ENCODE data around the gene SLC38A10. TPM values are rescaled to one million over a fixed set of nuclear protein-coding genes. Genes with fewer than 3 reads are reported as not detected.

SLC38A10 gene
- total RNA-seq, 1 donor from 2014 or later, result 116 TPM

DNA sequence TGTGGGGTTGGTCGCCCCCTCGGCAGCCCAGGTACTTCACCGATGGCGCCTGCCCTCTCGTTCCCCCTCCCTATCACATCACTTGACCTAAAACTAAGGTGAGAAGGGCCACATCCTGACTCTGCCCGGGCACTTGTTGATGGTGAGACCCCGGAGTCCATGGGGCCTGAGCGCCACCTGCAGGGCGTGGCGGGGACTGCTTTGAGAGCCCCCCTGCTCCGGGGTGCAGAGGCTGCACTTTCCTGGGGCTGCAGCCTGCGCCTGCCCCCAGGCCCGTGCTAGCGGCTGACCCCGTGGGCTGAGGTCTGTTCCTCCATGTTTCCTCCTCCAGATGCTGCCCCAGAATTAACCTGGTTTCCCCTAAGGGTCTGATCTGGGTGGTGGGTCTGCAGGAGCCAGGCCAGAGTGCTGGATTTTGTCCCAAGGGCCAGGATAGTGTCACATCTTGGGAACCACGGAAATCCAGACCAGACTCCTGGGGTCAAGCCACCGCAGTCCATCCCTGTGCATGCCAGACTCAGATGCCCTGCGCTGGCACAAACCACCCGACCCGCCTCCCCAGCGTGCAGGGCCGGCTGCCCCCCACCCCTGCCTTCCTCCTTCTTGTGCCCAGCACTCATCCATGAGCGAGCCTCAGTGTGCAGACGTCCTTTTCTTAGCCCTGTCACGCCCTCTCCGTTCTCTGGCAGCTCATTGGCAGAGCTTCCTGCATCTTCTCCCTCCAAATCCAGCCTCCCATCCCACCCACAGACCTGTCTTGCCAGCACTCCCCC lies 53.3 kb downstream of the SLC38A10 start:
- Mint-ChIP-seq H3K27ac (ENCODE audit: unreplicated experiment) (peak overlapping the region; percentile 54), H3K27me3 (ENCODE audit: low read depth) (no peaks in the 10 kb centered on the region), H3K4me3 (ENCODE audit: unreplicated experiment) (no peak overlapping the region), H3K36me3 (ENCODE audit: low read depth) (peaks cover 1% of the 10 kb centered on the region), H3K4me1 (ENCODE audit: low read depth) (peaks cover 29% of the 10 kb centered on the region), H3K9me3 (ENCODE audit: low read depth) (no peaks in the 10 kb centered on the region)
- TF ChIP-seq, protein P1, sequence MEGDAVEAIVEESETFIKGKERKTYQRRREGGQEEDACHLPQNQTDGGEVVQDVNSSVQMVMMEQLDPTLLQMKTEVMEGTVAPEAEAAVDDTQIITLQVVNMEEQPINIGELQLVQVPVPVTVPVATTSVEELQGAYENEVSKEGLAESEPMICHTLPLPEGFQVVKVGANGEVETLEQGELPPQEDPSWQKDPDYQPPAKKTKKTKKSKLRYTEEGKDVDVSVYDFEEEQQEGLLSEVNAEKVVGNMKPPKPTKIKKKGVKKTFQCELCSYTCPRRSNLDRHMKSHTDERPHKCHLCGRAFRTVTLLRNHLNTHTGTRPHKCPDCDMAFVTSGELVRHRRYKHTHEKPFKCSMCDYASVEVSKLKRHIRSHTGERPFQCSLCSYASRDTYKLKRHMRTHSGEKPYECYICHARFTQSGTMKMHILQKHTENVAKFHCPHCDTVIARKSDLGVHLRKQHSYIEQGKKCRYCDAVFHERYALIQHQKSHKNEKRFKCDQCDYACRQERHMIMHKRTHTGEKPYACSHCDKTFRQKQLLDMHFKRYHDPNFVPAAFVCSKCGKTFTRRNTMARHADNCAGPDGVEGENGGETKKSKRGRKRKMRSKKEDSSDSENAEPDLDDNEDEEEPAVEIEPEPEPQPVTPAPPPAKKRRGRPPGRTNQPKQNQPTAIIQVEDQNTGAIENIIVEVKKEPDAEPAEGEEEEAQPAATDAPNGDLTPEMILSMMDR (IDR thresholded peaks at IDR 0.05), result peak; percentile 82
- DNase-seq (ENCODE audit: low spot score), result no peak

DNA sequence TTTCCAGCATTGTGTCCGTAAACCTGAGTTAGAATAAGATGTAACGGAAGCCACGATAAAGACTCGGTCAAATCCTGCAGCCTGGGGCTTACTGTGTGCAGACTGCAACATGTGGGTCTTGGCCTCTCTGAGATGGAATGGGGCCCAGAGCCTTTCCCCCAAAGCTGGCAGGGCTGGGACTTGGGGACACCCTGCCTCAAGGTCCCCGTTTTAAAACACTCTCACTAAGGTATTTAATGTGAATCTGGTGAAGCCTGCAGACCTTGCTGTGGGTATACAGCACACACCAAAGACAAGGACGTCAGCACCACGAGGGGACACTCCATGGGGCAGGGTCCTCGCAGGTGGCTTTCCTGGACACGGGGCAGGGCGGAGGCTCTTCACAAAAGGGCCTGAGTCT lies 53.9 kb downstream of the SLC38A10 start:
- Mint-ChIP-seq H3K27ac (ENCODE audit: unreplicated experiment) (no peak overlapping the region), H3K4me1 (ENCODE audit: low read depth) (peaks cover 29% of the 10 kb centered on the region), H3K36me3 (ENCODE audit: low read depth) (peaks cover 1% of the 10 kb centered on the region), H3K4me3 (ENCODE audit: unreplicated experiment) (no peak overlapping the region), H3K27me3 (ENCODE audit: low read depth) (no peaks in the 10 kb centered on the region), H3K9me3 (ENCODE audit: low read depth) (no peaks in the 10 kb centered on the region)
- DNase-seq (ENCODE audit: low spot score), result no peak
- TF ChIP-seq, protein P1 (IDR thresholded peaks at IDR 0.05), result no peak

DNA sequence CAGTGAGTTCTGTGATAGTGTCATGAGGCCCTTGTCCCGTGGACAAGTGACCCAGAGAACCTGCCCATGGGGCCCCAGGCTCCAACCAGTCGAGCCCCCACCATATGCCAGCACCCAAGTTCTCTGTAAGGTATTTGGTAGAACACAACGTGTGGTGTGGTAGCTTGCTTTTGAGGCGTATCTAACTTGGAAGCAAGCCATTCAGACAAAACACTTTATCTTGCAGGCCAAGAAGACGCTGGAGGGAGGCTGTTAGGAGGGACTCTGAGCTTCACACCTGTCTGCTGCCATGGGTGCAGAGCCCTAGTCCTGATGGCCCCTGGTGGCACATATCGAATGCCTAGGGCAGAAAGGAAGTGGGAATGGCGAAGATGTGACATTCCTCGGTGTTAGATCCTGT lies 54.3 kb downstream of the SLC38A10 start:
- H3K27ac Mint-ChIP-seq (ENCODE audit: unreplicated experiment), result no peak overlapping the region

DNA sequence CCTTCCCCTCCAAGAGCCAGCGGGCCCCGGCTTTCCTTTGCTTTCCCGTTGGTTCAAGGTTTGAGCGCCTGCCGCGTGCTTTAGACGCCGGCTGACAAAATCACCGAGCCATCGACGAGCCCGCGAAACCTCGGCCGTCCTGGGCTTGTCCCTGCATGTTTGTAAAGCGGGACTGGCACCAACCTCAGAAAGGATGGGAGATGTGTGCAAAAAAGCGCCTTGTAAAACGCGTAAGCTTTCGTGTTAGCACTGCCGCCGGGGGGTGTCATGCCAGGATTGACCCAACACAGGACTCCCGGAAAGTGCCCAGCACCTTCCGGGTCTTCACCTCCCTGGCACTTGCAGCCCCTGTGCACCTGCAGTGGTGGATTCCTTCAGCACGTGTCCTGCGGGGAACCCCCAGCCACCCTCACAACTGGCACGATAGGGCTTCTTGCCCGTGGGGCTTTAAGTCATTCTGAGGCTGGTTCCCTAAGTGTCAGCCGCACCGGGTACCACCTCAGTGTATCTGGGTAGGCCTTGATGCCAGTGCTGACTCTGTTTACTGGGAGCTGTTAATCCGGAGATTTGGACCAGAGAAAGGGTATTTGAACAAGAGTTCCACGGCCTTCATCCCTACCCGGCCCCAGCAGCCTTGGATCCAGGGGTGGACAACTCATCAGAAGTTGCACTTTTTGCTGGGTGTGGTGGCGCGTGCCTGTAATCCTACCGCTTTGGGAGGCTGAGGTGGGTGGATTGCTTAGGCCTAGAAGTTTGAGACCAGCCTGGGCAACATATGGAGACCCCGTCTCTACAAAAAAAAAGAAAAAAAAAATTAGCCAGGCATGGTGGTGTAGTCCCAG lies 55.2 kb downstream of the SLC38A10 start:
- TF ChIP-seq, protein P1 (IDR thresholded peaks at IDR 0.05), result no peak
- peak overlapping the region; percentile 96 for H3K27ac Mint-ChIP-seq (ENCODE audit: unreplicated experiment)
- peaks cover 1% of the 10 kb centered on the region for H3K36me3 Mint-ChIP-seq (ENCODE audit: low read depth)
- H3K27me3 Mint-ChIP-seq (ENCODE audit: low read depth), result no peaks in the 10 kb centered on the region
- H3K4me3 Mint-ChIP-seq (ENCODE audit: unreplicated experiment), result peak overlapping the region; percentile 91
- H3K4me1 Mint-ChIP-seq (ENCODE audit: low read depth), result peaks cover 28% of the 10 kb centered on the region
- no peak for DNase-seq (ENCODE audit: low spot score)
- no peaks in the 10 kb centered on the region for H3K9me3 Mint-ChIP-seq (ENCODE audit: low read depth)

More for the DNA sequence above, 54.3 kb downstream of the SLC38A10 start:
- TF ChIP-seq, protein P1 (IDR thresholded peaks at IDR 0.05), result no peak
- H3K27me3 Mint-ChIP-seq (ENCODE audit: low read depth), result no peaks in the 10 kb centered on the region
- peaks cover 29% of the 10 kb centered on the region for H3K4me1 Mint-ChIP-seq (ENCODE audit: low read depth)
- DNase-seq (ENCODE audit: low spot score), result no peak
- peaks cover 1% of the 10 kb centered on the region for H3K36me3 Mint-ChIP-seq (ENCODE audit: low read depth)
- H3K4me3 Mint-ChIP-seq (ENCODE audit: unreplicated experiment), result peak overlapping the region; percentile 91
- no peaks in the 10 kb centered on the region for H3K9me3 Mint-ChIP-seq (ENCODE audit: low read depth)
